Measurements from ENCODE around the gene DYNLT2B.
"Not testable (repeated sequence)": the region's sequence is repeated elsewhere in the genome, so short reads cannot be mapped to it uniquely, and the experiment has no call there.

DYNLT2B gene

GRCh38 chr3:196326936-196327335, 8.9 kb upstream of the DYNLT2B start:
- no peak for DNase-seq (ENCODE audit: low read depth)

GRCh38 chr3:196323691-196324090, 5.7 kb upstream of the DYNLT2B start:
- DNase-seq (ENCODE audit: low read depth), result no peak

GRCh38 chr3:196323016-196323415, 5.0 kb upstream of the DYNLT2B start:
- no peak for DNase-seq (ENCODE audit: low read depth)

GRCh38 chr3:196321162-196321561, 3.1 kb upstream of the DYNLT2B start:
- DNase-seq (ENCODE audit: low read depth), result no peak

- no peak for DNase-seq (ENCODE audit: low read depth)
Observed at GRCh38 chr3:196320137-196320536, 2.1 kb upstream of the DYNLT2B start.

GRCh38 chr3:196316799-196317686, 997 bp downstream of the DYNLT2B start:
- DNase-seq (ENCODE audit: low read depth), result not testable (repeated sequence)

GRCh38 chr3:196315821-196316220, 2.2 kb downstream of the DYNLT2B start:
- DNase-seq (ENCODE audit: low read depth), result no peak

GRCh38 chr3:196314597-196314996, 3.4 kb downstream of the DYNLT2B start:
- DNase-seq (ENCODE audit: low read depth), result no peak

- DNase-seq (ENCODE audit: low read depth), result not testable (repeated sequence)
Observed at GRCh38 chr3:196314086-196314485, 4.0 kb downstream of the DYNLT2B start.

GRCh38 chr3:196302960-196303359, 15.1 kb downstream of the DYNLT2B start:
- DNase-seq (ENCODE audit: low read depth), result not testable (repeated sequence)

- not testable (repeated sequence) for DNase-seq (ENCODE audit: low read depth)
Observed at GRCh38 chr3:196302551-196302950, 15.5 kb downstream of the DYNLT2B start.

GRCh38 chr3:196298521-196298920, 19.5 kb downstream of the DYNLT2B start:
- no peak for DNase-seq (ENCODE audit: low read depth)

GRCh38 chr3:196292286-196292923, 25.6 kb downstream of the DYNLT2B start:
- DNase-seq (ENCODE audit: low read depth), result no peak

GRCh38 chr3:196288141-196288460, 29.9 kb downstream of the DYNLT2B start:
- DNase-seq (ENCODE audit: low read depth), result no peak

- peak; percentile 91 for DNase-seq (ENCODE audit: low read depth)
Observed at GRCh38 chr3:196287440-196288140, 30.4 kb downstream of the DYNLT2B start, which contains the start of gene PCYT1A. PCYT1A (minus strand) TSS chr3:196287726; CDS start chr3:196270531, 17,195 bp downstream.

- DNase-seq (ENCODE audit: low read depth), result no peak
Observed at GRCh38 chr3:196287090-196287439, 31.0 kb downstream of the DYNLT2B start.

- DNase-seq (ENCODE audit: low read depth), result no peak
Observed at GRCh38 chr3:196284396-196284795, 33.6 kb downstream of the DYNLT2B start.

GRCh38 chr3:196281962-196282361, 36.1 kb downstream of the DYNLT2B start:
- no peak for DNase-seq (ENCODE audit: low read depth)

- no peak for DNase-seq (ENCODE audit: low read depth)
Observed at GRCh38 chr3:196280689-196281440, 37.2 kb downstream of the DYNLT2B start.

GRCh38 chr3:196275126-196275525, 42.9 kb downstream of the DYNLT2B start:
- DNase-seq (ENCODE audit: low read depth), result no peak

- DNase-seq (ENCODE audit: low read depth), result no peak
Observed at GRCh38 chr3:196274585-196274984, 43.5 kb downstream of the DYNLT2B start.

- DNase-seq (ENCODE audit: low read depth), result no peak
Observed at GRCh38 chr3:196273655-196274054, 44.4 kb downstream of the DYNLT2B start.

All from stromal cell of bone marrow (primary cell).